8988T (cell line): ENCODE results near the gene CYP19A1.
A peak's percentile ranks its signal among the peaks of the same experiment; 100 is the strongest.
"Not testable (repeated sequence)": the region's sequence is repeated elsewhere in the genome, so short reads cannot be mapped to it uniquely, and the experiment has no call there.

Experiments used
- DNase-seq: peaks from one replicate; pipeline ENCODE4 v3.0.0; 2011

CYP19A1 gene

GRCh38 chr15:51288143-51289065 lies 50.0 kb downstream of the CYP19A1 start:
- no peak for DNase-seq

- DNase-seq: peak; percentile 41
These were observed 51.6 kb downstream of the CYP19A1 start for GRCh38 chr15:51286816-51287215.

DNA sequence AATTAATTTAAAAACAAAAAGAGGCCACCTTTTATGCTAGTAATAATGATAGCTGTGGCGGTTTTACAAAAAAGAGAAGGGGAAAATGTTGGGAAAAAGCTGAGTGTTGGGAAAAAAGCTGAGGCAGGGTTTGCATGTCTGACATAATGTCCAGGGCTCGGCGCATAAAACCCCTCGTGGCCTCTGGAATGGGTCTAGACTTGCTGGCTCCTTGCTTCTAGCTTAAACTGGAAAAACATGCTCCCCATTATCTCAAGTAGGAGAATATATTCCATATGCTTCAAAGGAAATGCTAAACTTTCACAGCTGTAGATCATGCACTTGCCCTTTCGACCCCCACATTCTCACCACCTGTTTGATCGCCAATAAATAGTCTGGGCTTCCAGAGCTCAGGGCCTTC lies 53.0 kb downstream of the CYP19A1 start:
- DNase-seq: no peak

GRCh38 chr15:51284871-51285270 lies 53.5 kb downstream of the CYP19A1 start:
- no peak for DNase-seq

DNA sequence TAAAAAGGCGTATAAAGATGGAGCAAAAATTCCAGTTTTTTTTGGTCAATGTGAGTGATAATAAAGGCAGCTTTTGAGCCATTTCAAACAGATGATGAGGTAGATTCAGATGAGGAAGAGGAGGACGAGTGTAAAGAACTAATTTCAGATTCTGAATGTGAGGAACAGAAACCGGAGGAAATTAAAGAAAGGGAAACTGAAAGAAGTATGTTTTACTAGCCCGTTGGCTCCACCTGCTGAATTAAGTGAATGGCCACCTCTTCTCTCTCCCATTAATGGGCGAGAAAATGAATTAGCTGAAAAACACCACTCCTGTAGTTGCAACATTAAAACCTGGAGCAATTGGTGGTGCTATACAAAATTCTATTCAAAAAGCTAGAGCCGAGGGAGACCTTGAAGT lies 55.4 kb downstream of the CYP19A1 start:
- no peak for DNase-seq

- DNase-seq: not testable (repeated sequence)
These were observed 56.2 kb downstream of the CYP19A1 start for GRCh38 chr15:51282241-51282640.

GRCh38 chr15:51281368-51281967 lies 56.9 kb downstream of the CYP19A1 start:
- peak; percentile 49 for DNase-seq

- DNase-seq: no peak
These were observed 57.6 kb downstream of the CYP19A1 start for GRCh38 chr15:51280838-51281237.

DNA sequence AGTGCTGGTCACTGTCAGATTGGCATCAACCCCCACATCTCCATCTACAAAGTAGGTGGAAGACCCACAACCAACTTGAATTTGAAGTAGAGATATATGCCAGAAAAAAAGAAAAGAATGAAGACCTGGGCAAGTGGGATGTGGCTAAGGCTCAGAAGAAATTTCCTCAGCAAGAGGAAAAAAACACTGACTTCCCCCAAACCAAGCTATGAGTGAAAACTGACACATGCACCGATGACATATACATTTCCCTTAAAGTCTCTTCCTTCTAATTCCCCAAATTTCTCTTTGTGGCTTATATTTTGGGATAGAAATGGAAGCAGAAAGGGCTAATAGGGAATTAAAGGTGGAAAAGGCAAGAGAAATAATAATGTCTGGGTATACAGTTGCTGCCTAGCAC lies 59.0 kb downstream of the CYP19A1 start:
- no peak for DNase-seq

- DNase-seq: no peak
These were observed 61.3 kb downstream of the CYP19A1 start for GRCh38 chr15:51277101-51277500.

DNA sequence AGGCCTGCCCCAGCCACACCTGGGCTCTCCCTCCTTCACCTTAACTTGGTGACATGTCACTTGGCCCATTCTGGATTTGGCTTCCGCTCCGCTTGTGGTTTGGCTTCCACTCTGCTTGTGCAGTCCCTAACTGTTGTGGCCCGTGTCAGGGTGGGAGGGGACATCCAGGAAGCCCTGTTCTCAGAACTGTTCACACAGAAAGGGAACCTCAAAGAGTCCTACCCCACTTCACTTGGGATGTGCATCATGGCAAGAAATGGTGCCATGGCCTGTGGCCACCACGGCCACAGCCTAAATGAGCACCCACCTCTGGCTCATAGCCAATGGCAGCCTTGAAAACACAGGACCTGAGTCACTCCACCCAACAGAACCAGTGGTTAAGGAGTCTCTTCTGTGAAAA lies 63.4 kb downstream of the CYP19A1 start:
- no peak for DNase-seq

GRCh38 chr15:51270706-51271105 lies 67.7 kb downstream of the CYP19A1 start:
- DNase-seq: no peak

DNA sequence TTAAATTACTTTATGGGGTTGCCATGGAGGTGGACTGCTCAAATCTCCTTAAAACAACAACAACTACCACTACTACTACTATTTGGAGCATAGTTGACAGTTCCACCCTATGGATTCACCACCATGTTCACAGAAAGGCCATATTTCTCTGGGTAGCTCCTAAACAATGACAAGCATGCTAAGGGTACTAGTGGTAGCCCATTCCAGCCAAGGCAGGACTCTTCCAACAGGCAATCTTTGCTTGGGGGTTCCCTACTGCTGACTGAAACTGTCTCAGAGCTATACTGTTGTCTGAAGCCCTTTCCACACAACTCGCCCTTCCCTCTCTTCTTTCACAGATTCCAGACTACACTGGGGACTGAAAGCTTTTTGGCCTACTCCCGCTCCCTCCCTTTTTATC lies 68.9 kb downstream of the CYP19A1 start:
- no peak for DNase-seq

- peak; percentile 37 for DNase-seq
These were observed 70.7 kb downstream of the CYP19A1 start for GRCh38 chr15:51267703-51268083.

DNA sequence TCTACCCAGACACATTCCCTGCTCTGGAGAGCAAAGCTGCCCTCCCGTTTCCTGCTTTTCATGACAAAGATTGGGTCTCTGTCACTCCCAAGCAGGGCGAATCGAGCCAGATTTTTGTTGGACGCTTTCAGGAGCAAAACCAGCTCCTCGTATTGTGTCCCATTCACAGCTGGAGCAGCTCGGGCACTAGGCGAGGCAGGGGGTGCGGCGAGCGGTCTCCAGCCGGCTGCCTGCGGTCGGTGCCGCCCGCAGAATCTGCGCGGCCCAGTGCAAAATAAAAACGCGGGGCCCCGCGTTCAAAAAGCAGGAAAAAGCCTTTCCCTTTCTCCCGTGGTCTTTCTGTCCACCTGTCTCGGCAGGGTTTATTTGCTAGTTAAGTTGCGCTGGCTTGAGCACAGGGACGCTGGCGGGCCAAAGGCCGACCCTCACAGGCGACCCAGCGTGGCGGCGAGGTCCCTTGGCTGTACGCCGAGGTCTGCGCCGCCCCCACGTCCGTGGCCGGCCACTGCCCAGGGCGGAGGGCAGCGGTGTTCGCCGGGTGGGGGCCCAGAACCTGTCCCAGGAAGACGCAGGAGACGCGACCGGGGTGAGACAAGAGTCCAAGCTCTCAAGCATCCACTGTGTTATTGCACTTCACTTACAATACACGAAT lies 71.2 kb downstream of the CYP19A1 start:
- DNase-seq: no peak

- no peak for DNase-seq
These were observed 71.7 kb downstream of the CYP19A1 start for GRCh38 chr15:51266656-51267050.

- DNase-seq: no peak
These were observed 73.3 kb downstream of the CYP19A1 start for GRCh38 chr15:51265037-51265555.

DNA sequence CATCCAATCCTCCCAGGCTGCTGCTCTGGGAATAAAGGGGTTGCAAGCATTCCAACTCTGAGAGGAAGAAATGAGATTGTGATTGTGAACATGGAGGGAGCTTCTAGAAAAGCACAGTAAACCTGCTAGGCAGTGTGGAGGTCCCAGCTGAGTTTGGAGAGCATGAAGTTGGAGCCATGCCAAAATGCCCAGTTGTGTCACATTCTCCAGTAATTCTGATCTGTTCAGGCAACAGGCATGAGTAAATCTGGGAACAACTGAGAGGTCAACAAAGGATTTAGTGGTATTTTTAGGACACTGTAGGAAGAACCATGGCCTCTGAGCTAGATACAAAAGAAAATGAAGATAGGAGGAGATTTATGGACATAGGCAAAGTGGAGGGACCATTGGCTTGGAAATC lies 74.7 kb downstream of the CYP19A1 start:
- DNase-seq: no peak

DNA sequence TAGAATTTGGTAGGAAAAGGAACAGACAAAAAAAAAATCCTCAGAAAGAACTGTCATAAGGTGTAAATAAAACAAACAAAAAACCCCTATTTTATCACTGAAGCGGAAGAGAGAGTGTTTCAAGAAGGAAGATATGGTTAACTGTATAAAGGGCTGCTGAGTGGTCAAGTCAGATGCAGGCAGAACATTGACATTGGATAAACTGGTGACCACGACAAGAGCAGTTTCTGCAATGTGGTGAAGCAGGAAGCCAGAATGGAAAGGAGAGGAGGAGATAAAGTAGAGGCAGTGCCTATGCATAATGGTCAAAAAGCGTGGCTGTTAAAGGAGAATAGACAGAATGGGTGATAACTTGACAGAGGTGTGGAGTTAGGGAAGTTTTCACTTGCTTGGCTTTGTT lies 75.3 kb downstream of the CYP19A1 start:
- DNase-seq: no peak

DNA sequence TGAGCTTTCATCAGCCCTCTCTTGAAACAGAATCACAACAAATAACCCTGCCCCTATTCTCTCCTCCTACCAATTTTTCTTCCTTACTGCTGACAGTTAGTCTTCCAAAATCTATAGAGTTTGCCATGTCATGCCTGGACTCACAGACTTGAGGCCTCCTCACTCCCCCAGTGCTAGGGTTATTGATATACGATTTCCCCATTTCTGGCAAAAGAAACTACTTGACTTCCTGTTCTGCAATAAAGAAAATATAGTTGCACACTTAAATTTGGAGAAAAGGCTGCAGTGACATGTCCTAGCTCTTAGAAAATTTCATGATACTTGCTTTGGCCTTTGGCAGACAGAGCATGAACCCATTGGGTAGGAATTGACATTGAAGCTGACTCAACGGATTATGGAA lies 75.9 kb downstream of the CYP19A1 start:
- DNase-seq: no peak

DNA sequence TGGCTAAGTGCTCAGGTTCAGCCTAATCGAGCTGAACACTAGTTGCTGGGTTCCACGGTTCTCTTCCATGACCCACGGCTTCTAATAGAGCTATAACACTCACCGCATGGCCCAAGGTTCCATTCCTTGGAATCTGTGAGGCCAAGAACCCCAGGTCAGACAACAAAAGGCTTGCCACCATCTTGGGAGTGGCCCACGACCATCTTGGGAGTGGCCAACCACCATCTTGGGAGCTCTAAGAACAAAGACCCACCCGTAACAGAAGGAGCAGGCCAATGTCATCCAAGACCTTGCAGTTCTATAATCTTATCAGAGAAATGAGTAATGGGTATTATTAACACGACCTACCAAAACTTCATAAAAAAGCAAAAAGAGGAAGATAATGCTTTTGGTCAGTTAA lies 77.3 kb downstream of the CYP19A1 start:
- DNase-seq: not testable (repeated sequence)

DNA sequence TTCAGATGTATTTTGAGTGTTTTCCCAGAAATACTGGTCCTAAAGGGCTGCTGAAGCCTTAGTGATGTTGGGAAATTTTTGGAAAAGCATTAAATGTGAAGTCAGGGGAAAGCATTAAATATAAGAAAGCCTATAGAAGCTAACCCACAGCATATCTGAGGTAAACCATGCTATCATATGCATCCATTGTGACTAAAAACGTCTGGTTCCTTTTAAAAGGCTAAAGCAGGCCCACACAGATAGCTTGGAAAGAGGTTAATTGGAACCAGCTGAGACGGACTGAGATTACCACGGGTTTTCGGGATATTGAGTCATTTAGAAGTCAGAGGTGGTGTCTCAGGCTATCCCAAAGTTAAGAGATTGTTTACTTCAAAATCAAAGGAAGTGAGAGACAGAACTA lies 78.2 kb downstream of the CYP19A1 start:
- DNase-seq: no peak

GRCh38 chr15:51255533-51255932 lies 82.9 kb downstream of the CYP19A1 start:
- no peak for DNase-seq

DNA sequence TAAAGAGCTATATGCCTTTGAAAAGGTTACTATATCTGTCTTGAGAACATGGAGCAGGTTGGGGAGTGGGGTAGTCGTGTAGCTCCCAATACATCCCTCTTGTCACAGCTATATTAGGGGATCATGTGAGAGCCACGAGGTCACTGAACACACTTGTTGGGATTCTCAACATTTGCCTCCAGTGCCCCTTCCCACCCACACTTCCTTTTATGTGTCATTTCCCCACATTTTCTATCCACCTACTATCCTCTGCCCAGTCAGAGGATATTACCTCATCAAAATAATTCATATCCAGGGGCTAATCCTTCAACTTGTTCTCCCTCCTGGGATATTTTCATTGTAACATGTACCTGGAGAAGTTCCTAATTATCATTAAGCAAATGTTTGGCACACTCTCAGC lies 85.0 kb downstream of the CYP19A1 start:
- DNase-seq: no peak
